ENCODE measurements around the gene CFAP61.

The CFAP61 gene

GRCh38 chr20:20205141-20205861 is 153.0 kb downstream of the CFAP61 start:
- Histone ChIP-seq H3K27ac (ENCODE audit: low read depth, low read length) (no peak overlapping the region), H3K4me2 (ENCODE audit: low read depth, low read length, poor library complexity, severe bottlenecking) (no peak overlapping the region), H3K9me3 (ENCODE audit: insufficient read depth, low read length) (no peaks in the 10 kb centered on the region), H3K9me2 (replicated peaks; ENCODE audit: insufficient read depth, low read length) (no peaks in the 10 kb centered on the region), H3K27me3 (ENCODE audit: low read length) (no peaks in the 10 kb centered on the region), H3K36me3 (ENCODE audit: low read length) (no peaks in the 10 kb centered on the region), H2AFZ (ENCODE audit: low read depth, low read length, severe bottlenecking) (no peak overlapping the region), H4K20me1 (ENCODE audit: low read depth, low read length) (no peaks in the 10 kb centered on the region), H3K9ac (ENCODE audit: low read length) (no peak overlapping the region), H3K79me2 (ENCODE audit: insufficient read depth, low read length) (no peaks in the 10 kb centered on the region), H3F3A (ENCODE audit: insufficient read depth) (no peaks in the 10 kb centered on the region), H3K4me3 (ENCODE audit: insufficient read depth, low read length, poor library complexity, severe bottlenecking) (no peak overlapping the region)
- TF ChIP-seq CTCF (IDR thresholded peaks at IDR 0.05; ENCODE audit: insufficient read depth, low read length, poor library complexity, severe bottlenecking) (no peak), EZH2phosphoT487 (conservative IDR thresholded peaks at IDR 0.05; ENCODE audit: low read length) (no peak)

GRCh38 chr20:20205862-20206236 is 153.5 kb downstream of the CFAP61 start:
- Histone ChIP-seq H3K36me3 (ENCODE audit: low read length) (no peaks in the 10 kb centered on the region), H3F3A (ENCODE audit: insufficient read depth) (no peaks in the 10 kb centered on the region), H3K79me2 (ENCODE audit: insufficient read depth, low read length) (no peaks in the 10 kb centered on the region), H3K9me3 (ENCODE audit: insufficient read depth, low read length) (no peaks in the 10 kb centered on the region), H2AFZ (ENCODE audit: low read depth, low read length, severe bottlenecking) (no peak overlapping the region), H3K4me2 (ENCODE audit: low read depth, low read length, poor library complexity, severe bottlenecking) (no peak overlapping the region), H3K27ac (ENCODE audit: low read depth, low read length) (no peak overlapping the region), H3K27me3 (ENCODE audit: low read length) (no peaks in the 10 kb centered on the region), H3K4me3 (ENCODE audit: insufficient read depth, low read length, poor library complexity, severe bottlenecking) (no peak overlapping the region), H3K9ac (ENCODE audit: low read length) (no peak overlapping the region), H4K20me1 (ENCODE audit: low read depth, low read length) (no peaks in the 10 kb centered on the region), H3K9me2 (replicated peaks; ENCODE audit: insufficient read depth, low read length) (no peaks in the 10 kb centered on the region)
- TF ChIP-seq CTCF (IDR thresholded peaks at IDR 0.05; ENCODE audit: insufficient read depth, low read length, poor library complexity, severe bottlenecking) (no peak), EZH2phosphoT487 (conservative IDR thresholded peaks at IDR 0.05; ENCODE audit: low read length) (no peak)

DNA sequence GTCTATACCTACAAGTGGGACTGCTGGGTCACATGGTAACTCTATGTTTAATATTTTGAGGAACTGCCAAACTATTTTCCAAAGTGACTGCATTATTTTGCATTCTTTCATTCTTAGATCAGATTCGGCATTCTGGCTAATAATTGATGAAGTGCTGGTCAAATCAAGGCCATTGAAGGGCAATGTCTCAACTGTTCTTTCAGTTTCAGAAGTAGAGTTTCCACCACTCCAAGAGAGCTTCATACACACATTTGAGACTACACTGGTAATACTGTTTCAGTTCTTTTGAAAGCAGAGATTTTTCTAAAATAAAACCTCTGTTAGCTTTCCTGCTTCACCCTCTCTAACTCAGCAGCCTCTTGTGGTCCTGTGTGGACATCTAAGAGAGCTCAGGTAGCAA is 154.5 kb downstream of the CFAP61 start:
- Histone ChIP-seq H3F3A (ENCODE audit: insufficient read depth) (no peaks in the 10 kb centered on the region), H3K4me3 (ENCODE audit: insufficient read depth, low read length, poor library complexity, severe bottlenecking) (no peak overlapping the region), H3K79me2 (ENCODE audit: insufficient read depth, low read length) (no peaks in the 10 kb centered on the region), H3K4me2 (ENCODE audit: low read depth, low read length, poor library complexity, severe bottlenecking) (no peak overlapping the region), H3K27ac (ENCODE audit: low read depth, low read length) (no peak overlapping the region), H3K27me3 (ENCODE audit: low read length) (no peaks in the 10 kb centered on the region), H4K20me1 (ENCODE audit: low read depth, low read length) (no peaks in the 10 kb centered on the region), H2AFZ (ENCODE audit: low read depth, low read length, severe bottlenecking) (no peak overlapping the region), H3K9me3 (ENCODE audit: insufficient read depth, low read length) (no peaks in the 10 kb centered on the region), H3K9ac (ENCODE audit: low read length) (no peak overlapping the region), H3K9me2 (replicated peaks; ENCODE audit: insufficient read depth, low read length) (no peaks in the 10 kb centered on the region), H3K36me3 (ENCODE audit: low read length) (no peaks in the 10 kb centered on the region)
- TF ChIP-seq EZH2phosphoT487 (conservative IDR thresholded peaks at IDR 0.05; ENCODE audit: low read length) (no peak), CTCF (IDR thresholded peaks at IDR 0.05; ENCODE audit: insufficient read depth, low read length, poor library complexity, severe bottlenecking) (no peak)
